ENCODE measurements around the gene NPIPB2. TPM values are rescaled to one million over a fixed set of nuclear protein-coding genes. Genes with fewer than 3 reads are reported as not detected.
A peak's percentile ranks its signal among the peaks of the same experiment; 100 is the strongest.

Gene NPIPB2
- total and polyA plus RNA-seq, 2 of the 13 experiments (the other 11 are each of a cell fraction or from before 2014, with no cell fraction given): 1.8 to 4.1 TPM

GRCh38 chr16:11972128-11972527 lies 30.3 kb upstream of the NPIPB2 start (continued):
- TF ChIP-seq ZBTB7A (CRISPR knock-in tag; IDR thresholded peaks at IDR 0.05): no peak
- no peak for TF ChIP-seq FIP1L1 (IDR thresholded peaks at IDR 0.05; ENCODE audit: borderline replicate concordance, insufficient read depth, low read depth, low read length)
- TF ChIP-seq POLR2AphosphoS5 (IDR thresholded peaks at IDR 0.05; ENCODE audit: low read depth, low read length): no peak
- no peak for TF ChIP-seq BCL3 (CRISPR knock-in tag; IDR thresholded peaks at IDR 0.05)
- TF ChIP-seq ZBTB4 (CRISPR knock-in tag; IDR thresholded peaks at IDR 0.05; ENCODE audit: borderline replicate concordance): 0 out of 2 replicates have a peak, but pooled peaks have one; percentile 39
- no peak for TF ChIP-seq ZNF24 (IDR thresholded peaks at IDR 0.05)
- TF ChIP-seq NFKB2 (CRISPR knock-in tag; IDR thresholded peaks at IDR 0.05; ENCODE audit: borderline replicate concordance): no peak
- no peak; the same call in 1 of the 2 replicates for TF ChIP-seq ZNF331 (CRISPR knock-in tag; IDR thresholded peaks at IDR 0.05)
- no peak for TF ChIP-seq ZNF225 (CRISPR knock-in tag; IDR thresholded peaks at IDR 0.05)
- no peak for TF ChIP-seq TBX3 (IDR thresholded peaks at IDR 0.05; ENCODE audit: borderline replicate concordance)
- TF ChIP-seq PCBP2 (optimal IDR thresholded peaks at IDR 0.05; ENCODE audit: low read depth, low read length, poor library complexity, severe bottlenecking): no peak
- 0 out of 2 replicates have a peak, but pooled peaks have one; percentile 12 for TF ChIP-seq HOMEZ (CRISPR knock-in tag; IDR thresholded peaks at IDR 0.05; ENCODE audit: low read depth)
- TF ChIP-seq ZNF350 (CRISPR knock-in tag; IDR thresholded peaks at IDR 0.05; ENCODE audit: borderline replicate concordance, low read depth): peak; percentile 63; the same call in 1 of the 2 replicates
- no peak; the same call in 1 of the 2 replicates for TF ChIP-seq ZNF362 (CRISPR knock-in tag; IDR thresholded peaks at IDR 0.05; ENCODE audit: borderline replicate concordance)
- no peak for TF ChIP-seq TSC22D2 (CRISPR knock-in tag; IDR thresholded peaks at IDR 0.05; ENCODE audit: borderline replicate concordance)
- no peak for TF ChIP-seq ZNF687 (CRISPR knock-in tag; IDR thresholded peaks at IDR 0.05)
- TF ChIP-seq ZNF605 (CRISPR knock-in tag; IDR thresholded peaks at IDR 0.05): no peak; the same call in 1 of the 2 replicates
- no peak for TF ChIP-seq ZNF549 (CRISPR knock-in tag; IDR thresholded peaks at IDR 0.05)
